Posterior cingulate gyrus (tissue), 11 donors: ENCODE data around the gene GRIN2C.

Experiments used
- DNase-seq, 10 donors: peaks; one replicate each; pipeline versions ENCODE4 v3.0.0 to v3.0.0-alpha.2; 2020 to 2021; ENCODE audit warnings: mixed read lengths in 3 of 10
- intact Hi-C: fragments of 100-400 bp; cut with DNase I; formaldehyde crosslinking; loops from one replicate; pipeline ENCODE4 v1.15.1; 2023

GRIN2C gene

GRCh38 chr17:74807925-74808324, 51.8 kb downstream of the GRIN2C start:
- DNase-seq: peak in 4 of 10 donors; percentile 21 to 91 (median 32)
- intact Hi-C loops: no loop called here

- intact Hi-C loops: no loop called here
Measured at GRCh38 chr17:74807441-74807840, 52.2 kb downstream of the GRIN2C start.

GRCh38 chr17:74806334-74806733, 53.4 kb downstream of the GRIN2C start:
- DNase-seq: no peak
- intact Hi-C loops: no loop called here

More at GRCh38 chr17:74807441-74807840, 52.2 kb downstream of the GRIN2C start:
- DNase-seq: no peak

DNA sequence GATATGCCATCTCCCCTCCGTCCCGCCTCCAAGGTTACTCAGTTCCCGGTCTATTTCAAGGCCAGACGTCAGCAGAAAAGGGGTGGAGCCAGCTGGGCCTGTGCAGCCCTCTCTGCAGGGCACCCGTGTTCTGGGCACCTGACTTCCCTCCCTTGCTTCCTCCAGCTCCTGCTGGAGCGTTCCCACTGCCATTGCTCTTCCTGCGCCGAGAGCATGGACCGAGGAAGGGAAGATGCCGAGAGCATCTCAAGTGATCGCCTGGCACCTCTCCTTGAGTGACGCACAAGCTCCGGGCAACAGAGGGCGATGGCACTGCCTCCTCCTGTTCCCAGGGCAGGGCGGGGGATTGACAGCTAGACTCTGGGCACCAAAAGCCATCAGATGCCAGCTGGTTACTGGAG, 54.1 kb downstream of the GRIN2C start:
- DNase-seq: peak in 2 of 10 donors; percentile 23 to 33
- intact Hi-C loops: no loop called here

GRCh38 chr17:74804683-74805082, 55.0 kb downstream of the GRIN2C start:
- DNase-seq: no peak
- intact Hi-C loops: no loop called here

DNA sequence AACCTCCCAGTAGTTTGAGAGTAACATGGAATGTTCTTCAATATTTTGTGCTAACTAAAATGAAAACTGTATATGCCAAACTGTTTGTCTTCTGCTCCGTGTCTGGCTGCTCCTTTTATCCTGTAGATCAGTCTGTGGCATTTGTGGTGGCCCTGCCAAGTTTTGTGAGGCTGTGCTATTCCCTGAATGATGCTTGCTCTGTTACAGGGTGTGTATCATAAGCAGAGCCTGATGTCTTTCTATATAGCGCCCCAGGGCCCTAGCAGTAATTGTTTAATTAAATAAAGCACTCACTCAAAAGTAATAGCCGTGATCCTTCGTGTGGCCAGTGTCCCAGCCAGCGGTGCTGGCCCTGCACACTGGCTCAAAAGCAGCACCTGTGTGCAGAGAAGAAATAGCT, 55.7 kb downstream of the GRIN2C start:
- no peak for DNase-seq
- intact Hi-C loops: no loop called here

DNA sequence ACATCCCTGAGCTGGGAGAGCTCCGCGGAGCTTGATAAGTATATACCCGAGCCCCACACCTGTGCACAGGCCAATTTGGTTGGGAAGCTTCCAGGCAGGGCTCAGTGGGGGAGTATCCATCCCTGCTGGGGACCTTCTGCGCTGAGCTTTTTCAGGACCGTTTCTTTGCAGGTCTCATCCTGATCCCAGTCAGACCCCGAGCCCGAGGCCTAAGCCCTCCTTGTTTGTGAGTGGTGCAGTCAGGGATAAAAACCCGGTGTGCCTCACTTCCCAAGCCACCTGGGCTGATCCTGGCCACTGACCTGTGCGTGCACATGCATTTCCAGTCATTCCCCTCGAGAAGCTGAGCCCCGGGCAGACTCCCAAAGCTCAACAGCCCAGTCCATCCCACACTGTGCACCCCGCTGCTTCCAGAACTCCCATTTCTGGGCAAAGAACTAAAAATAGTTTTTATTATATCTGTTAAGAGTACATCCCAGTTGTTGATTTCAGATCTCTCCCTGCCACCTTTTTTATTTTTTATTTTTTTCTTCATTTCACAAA, 56.2 kb downstream of the GRIN2C start:
- intact Hi-C loops: no loop called here
- no peak for DNase-seq

GRCh38 chr17:74801896-74802295, 57.8 kb downstream of the GRIN2C start:
- no peak for DNase-seq
- intact Hi-C loops: no loop called here

DNA sequence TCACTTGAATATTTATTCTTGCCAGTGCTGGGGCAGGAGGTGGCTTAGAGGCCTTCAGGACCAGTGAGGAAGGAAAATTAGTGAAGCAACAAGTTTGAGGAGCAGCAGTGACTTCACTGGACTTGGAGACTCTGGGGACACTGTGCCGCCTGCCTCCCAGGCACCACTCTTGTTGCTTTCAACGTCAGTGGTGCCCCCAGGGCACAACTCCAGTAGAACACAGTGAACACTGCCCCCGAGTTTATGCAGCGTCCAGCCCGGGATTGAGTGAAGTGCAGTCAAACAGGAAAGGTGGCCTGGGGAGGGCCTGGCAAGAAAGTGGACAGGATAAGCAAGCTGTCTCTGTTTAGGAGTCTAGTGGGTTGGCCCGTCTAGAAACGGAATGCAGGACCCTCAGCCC, 59.2 kb downstream of the GRIN2C start:
- DNase-seq: no peak
- intact Hi-C loops: no loop called here

GRCh38 chr17:74799097-74799496, 60.6 kb downstream of the GRIN2C start:
- DNase-seq: no peak
- intact Hi-C loops: no loop called here

DNA sequence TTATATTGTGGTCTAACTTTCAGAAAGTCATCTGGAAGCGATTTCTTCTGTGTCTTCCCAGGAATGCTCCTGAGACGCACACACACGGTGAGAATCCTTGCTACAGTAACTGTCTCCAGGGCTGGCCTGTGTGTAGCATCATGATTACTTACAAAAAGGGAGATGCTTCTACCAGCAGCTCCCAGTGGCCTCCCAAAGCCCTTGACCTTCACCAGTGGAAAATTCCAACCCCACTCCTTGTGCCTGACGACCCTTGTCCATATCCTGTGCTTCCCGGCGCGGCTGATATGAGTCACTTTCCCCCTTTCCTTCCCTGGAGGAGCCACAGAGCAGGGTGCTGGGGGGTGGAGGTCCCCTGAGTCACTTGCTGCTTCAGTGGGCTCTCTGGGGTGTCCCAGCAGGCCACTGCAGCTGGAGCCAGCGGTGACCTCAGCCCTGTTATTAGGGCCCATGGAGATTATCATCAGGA, 61.4 kb downstream of the GRIN2C start:
- DNase-seq: no peak
- intact Hi-C loops: no loop called here

- no peak for DNase-seq
- intact Hi-C loops: no loop called here
Measured at GRCh38 chr17:74797824-74798223, 61.9 kb downstream of the GRIN2C start.

DNA sequence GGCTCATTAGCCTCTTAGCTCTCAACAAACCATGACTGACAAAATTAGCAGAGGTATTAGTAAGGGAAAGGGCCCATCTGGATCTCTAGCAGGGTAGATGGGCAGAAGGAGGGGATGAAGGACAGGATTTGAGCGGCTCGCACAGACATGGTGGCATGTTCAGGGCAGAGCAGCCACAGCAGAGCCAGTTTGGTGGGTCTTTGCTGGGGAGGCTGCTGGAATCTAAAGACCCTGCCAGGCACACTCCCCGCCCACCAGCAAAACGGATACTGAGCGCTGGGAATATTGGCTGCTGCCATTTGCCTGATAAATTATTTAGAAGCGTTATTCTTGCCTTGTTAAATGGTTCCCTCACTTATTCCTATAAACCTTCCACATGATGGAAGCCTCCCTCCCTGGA, 62.8 kb downstream of the GRIN2C start:
- intact Hi-C loops: no loop called here
- no peak for DNase-seq

- DNase-seq: no peak
- intact Hi-C loops: no loop called here
Measured at GRCh38 chr17:74796211-74796610, 63.5 kb downstream of the GRIN2C start.

GRCh38 chr17:74795327-74796020, 64.2 kb downstream of the GRIN2C start:
- intact Hi-C loops: no loop called here
- DNase-seq: peak in 2 of 10 donors; percentile 48 to 87

DNA sequence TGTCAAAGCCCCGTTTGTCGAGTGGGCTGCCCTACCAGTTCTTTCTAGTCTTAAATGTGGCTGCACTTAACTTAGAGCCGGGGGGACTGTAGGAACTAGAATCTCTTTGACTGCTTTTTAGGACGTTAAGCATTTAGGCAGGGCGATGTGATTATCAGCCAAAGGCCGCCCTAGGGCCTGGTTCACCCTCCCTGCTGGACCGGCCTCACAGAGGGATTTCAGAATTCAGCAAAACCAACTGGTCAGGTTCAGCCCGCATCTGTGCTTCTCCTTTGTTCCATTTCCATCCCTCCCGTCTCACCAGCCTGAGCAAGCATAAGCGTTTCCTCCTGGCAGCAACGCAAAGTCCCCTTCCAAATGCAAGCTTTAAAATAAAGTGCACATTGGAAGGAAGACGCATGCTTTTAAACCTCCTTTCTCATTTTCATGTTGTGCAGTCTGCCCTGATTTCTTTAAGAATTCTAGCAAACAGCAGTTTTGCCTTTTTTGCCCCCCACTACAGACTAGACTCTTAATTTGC, 67.0 kb downstream of the GRIN2C start:
- intact Hi-C loops: no loop called here
- peak in 1 of 10 donors; percentile 47 for DNase-seq
